Germinal center (tissue), 1 donor: Measurements from ENCODE around the gene CAB39L.

Experiments used
- DNase-seq: peaks from one replicate; pipeline ENCODE4 v3.0.0; 2012; ENCODE audit warnings: mixed read lengths, low spot score

CAB39L gene

GRCh38 chr13:49400755-49401659, 42.9 kb downstream of the CAB39L start:
- DNase-seq: peak; percentile 19

- DNase-seq: no peak
These were observed 43.9 kb downstream of the CAB39L start for GRCh38 chr13:49399801-49400472.

GRCh38 chr13:49395878-49396380, 47.9 kb downstream of the CAB39L start:
- no peak for DNase-seq

- no peak for DNase-seq
These were observed 48.4 kb downstream of the CAB39L start for GRCh38 chr13:49395451-49395865.

- DNase-seq: no peak
These were observed 55.7 kb downstream of the CAB39L start for GRCh38 chr13:49388091-49388635.

GRCh38 chr13:49386664-49387063, 57.2 kb downstream of the CAB39L start:
- DNase-seq: no peak

GRCh38 chr13:49376121-49376520, 67.7 kb downstream of the CAB39L start:
- DNase-seq: no peak

GRCh38 chr13:49374585-49375290, 69.1 kb downstream of the CAB39L start:
- DNase-seq: peak; percentile 28

GRCh38 chr13:49373716-49374115, 70.1 kb downstream of the CAB39L start:
- no peak for DNase-seq

- DNase-seq: peak; percentile 49
These were observed 71.8 kb downstream of the CAB39L start for GRCh38 chr13:49371943-49372613.

GRCh38 chr13:49370371-49370770, 73.5 kb downstream of the CAB39L start:
- DNase-seq: no peak

GRCh38 chr13:49369866-49370265, 74.0 kb downstream of the CAB39L start:
- DNase-seq: no peak

GRCh38 chr13:49368688-49369087, 75.2 kb downstream of the CAB39L start:
- DNase-seq: no peak

- no peak for DNase-seq
These were observed 76.0 kb downstream of the CAB39L start for GRCh38 chr13:49367640-49368422.

GRCh38 chr13:49366841-49367240, 77.0 kb downstream of the CAB39L start:
- no peak for DNase-seq

- no peak for DNase-seq
These were observed 86.2 kb downstream of the CAB39L start for GRCh38 chr13:49357694-49358093.

- DNase-seq: no peak
These were observed 87.6 kb downstream of the CAB39L start for GRCh38 chr13:49356223-49356622.

- no peak for DNase-seq
These were observed 89.1 kb downstream of the CAB39L start for GRCh38 chr13:49354719-49355118.

GRCh38 chr13:49353908-49354307, 90.0 kb downstream of the CAB39L start:
- no peak for DNase-seq

- DNase-seq: no peak
These were observed 92.0 kb downstream of the CAB39L start for GRCh38 chr13:49351871-49352270.

GRCh38 chr13:49348751-49349150, 95.1 kb downstream of the CAB39L start:
- DNase-seq: no peak
